ENCODE data around the gene KCNJ9.

GRCh38 chr1:160077486-160077885 lies 3.9 kb upstream of the KCNJ9 start:
- TF ChIP-seq CTCF (IDR thresholded peaks at IDR 0.05; ENCODE audit: insufficient read depth, low read depth, low read length) (no peak), EZH2 (IDR thresholded peaks at IDR 0.05; ENCODE audit: insufficient read depth, low read length) (no peak)

Data from astrocyte (in vitro differentiated cells and primary cell).